RWPE1 (cell line): ENCODE measurements around the gene VANGL2.

Experiments used
- CTCF ChIA-PET: fragments of 350-600 bp; sonication (Branson Sonifier 250); formaldehyde crosslinking; extraction: SDS; loops from one replicate; lab custom pipeline; 2021; lab: Yijun Ruan, JAX
- POLR2A ChIA-PET: fragments of 400-600 bp; formaldehyde crosslinking; extraction: SDS; loops from one replicate; lab custom pipeline; 2020; ENCODE audit warnings: antibody characterized with exemption; ENCODE audit not compliant: low non-redundant PET; lab: Yijun Ruan, JAX
- DNase-seq: peaks from one replicate; pipeline ENCODE4 v3.0.0; 2012; ENCODE audit warnings: low spot score
- H3K27ac ChIP-seq: fragments of 450-650 bp; 2 replicates; pipeline ENCODE4 v1.5.1; 2017
- CTCF ChIP-seq: fragments of 450-650 bp; conservative IDR thresholded peaks from 2 replicates; pipeline ENCODE4 v1.5.1; 2017; ENCODE audit warnings: low read depth, mild to moderate bottlenecking

The VANGL2 gene

GRCh38 chr1:160420881-160421842, 20.8 kb downstream of the VANGL2 start:
- H3K27ac ChIP-seq: no peak overlapping the region
- POLR2A ChIA-PET: no interaction called here
- no peak for TF ChIP-seq CTCF
- CTCF ChIA-PET: interaction anchor here (0.5 to 0.7 kb wide), 2 partner anchors 14 to 74 kb away, joined by 4 to 5 read pairs; no protein-coding TSS in a partner anchor
- DNase-seq: no peak

- DNase-seq: no peak
- H3K27ac ChIP-seq: no peak overlapping the region
- CTCF ChIA-PET: interaction anchor here (0.7 kb wide), 1 partner anchor 14 kb away, joined by 4 read pairs; no protein-coding TSS in a partner anchor
- POLR2A ChIA-PET: no interaction called here
- TF ChIP-seq CTCF: no peak
Observed at GRCh38 chr1:160421881-160422280, 21.5 kb downstream of the VANGL2 start.

GRCh38 chr1:160423966-160424365, 23.6 kb downstream of the VANGL2 start:
- no peak overlapping the region for H3K27ac ChIP-seq
- ChIA-PET POLR2A (no interaction called here), CTCF (no interaction called here)
- no peak for TF ChIP-seq CTCF
- no peak for DNase-seq

GRCh38 chr1:160425847-160426246, 25.5 kb downstream of the VANGL2 start:
- no peak for DNase-seq
- ChIA-PET POLR2A (no interaction called here), CTCF (no interaction called here)
- TF ChIP-seq CTCF: no peak
- no peak overlapping the region for H3K27ac ChIP-seq

- no peak overlapping the region for H3K27ac ChIP-seq
- ChIA-PET POLR2A (no interaction called here), CTCF (no interaction called here)
- no peak for TF ChIP-seq CTCF
- DNase-seq: no peak
Observed at GRCh38 chr1:160427625-160428024, 27.3 kb downstream of the VANGL2 start.

GRCh38 chr1:160428053-160428452, 27.7 kb downstream of the VANGL2 start:
- POLR2A ChIA-PET: no interaction called here
- TF ChIP-seq CTCF: no peak
- DNase-seq: no peak
- CTCF ChIA-PET: interaction anchor here (0.8 to 1.4 kb wide), 5 partner anchors 20 to 247 kb away, joined by 3 to 9 read pairs (median 3); no protein-coding TSS in a partner anchor
- H3K27ac ChIP-seq: no peak overlapping the region
